Kidney (tissue), 14 donors: ENCODE data around the gene ADORA3. TPM values are rescaled to one million over a fixed set of nuclear protein-coding genes. Genes with fewer than 3 reads are reported as not detected.
A peak's percentile ranks its signal among the peaks of the same experiment; 100 is the strongest.

ENCODE experiments used
- DNase-seq, 5 donors: peaks; one replicate each; pipeline ENCODE4 v3.0.0-alpha.2; 2013 to 2020
- FAIRE-seq: peaks from 2 replicates; lab custom pipeline; 2012; peaks lifted over from hg19 to GRCh38; lab: Jason Lieb, UNC
- H3K27ac ChIP-seq, 2 donors: one replicate each; pipeline ENCODE4 v1.7.0; 2013; ENCODE audit warnings: low read depth in 2 of 2, low read length in 2 of 2, inconsistent platforms in 1 of 2
- H3K27me3 ChIP-seq: one replicate; pipeline ENCODE4 v1.7.1; 2013; ENCODE audit warnings: low read length, inconsistent platforms; ENCODE audit not compliant: control insufficient read depth, insufficient read depth
- H3K36me3 ChIP-seq, 3 donors: one replicate each; pipeline versions ENCODE4 v1.7.0 to v1.7.1; 2013; ENCODE audit warnings: low read length in 3 of 3, control low read depth in 1 of 3, inconsistent platforms in 1 of 3; ENCODE audit not compliant: insufficient read depth in 3 of 3, control insufficient read depth in 2 of 3
- H3K4me1 ChIP-seq, 3 donors: one replicate each; pipeline versions ENCODE4 v1.7.0 to v1.7.1; 2013; ENCODE audit warnings: low read length in 3 of 3, inconsistent platforms in 1 of 3, low read depth in 1 of 3; ENCODE audit not compliant: control insufficient read depth in 2 of 3, insufficient read depth in 2 of 3
- H3K4me3 ChIP-seq, 3 donors: one replicate each; pipeline versions ENCODE4 v1.7.0 to v1.8.1; 2013; ENCODE audit warnings: low read length in 3 of 3, control low read depth in 1 of 3, inconsistent platforms in 1 of 3
- H3K9ac ChIP-seq, 3 donors: one replicate each; pipeline versions ENCODE4 v1.7.0 to v1.7.1; 2013; ENCODE audit warnings: low read length in 3 of 3, control low read depth in 1 of 3, inconsistent platforms in 1 of 3
- H3K9me3 ChIP-seq, 3 donors: one replicate each; pipeline versions ENCODE4 v1.7.0 to v1.7.1; 2013; ENCODE audit warnings: low read length in 3 of 3, control low read depth in 1 of 3, inconsistent platforms in 1 of 3; ENCODE audit not compliant: control insufficient read depth in 2 of 3, insufficient read depth in 1 of 3
- intact Hi-C: fragments of 100-400 bp; cut with DNase I; formaldehyde crosslinking; loops from one replicate; pipeline ENCODE4 v1.11.1; 2022
- polyA plus RNA-seq: library from polyadenylated mRNA; stranded (reverse); fragments of 350-450 nt; fragmentation: Illumina TruSeq; extraction: RNeasy Lipid Tissue Mini Kit (QIAGEN cat#74804); gene quantifications from one replicate; pipeline ENCODE4 v1.2.3, GENCODE V29; 2014; ENCODE audit warnings: low read depth, low replicate concordance; ENCODE audit not compliant: insufficient read depth
- total RNA-seq: library from RNA; stranded (reverse); fragmentation: NEBNext Ultra II Directional; extraction: Animal tissue kit (Norgen Biotek cat#: 25700); gene quantifications from one replicate; pipeline ENCODE4 v1.2.1, GENCODE V29; 2021
- TF ChIP-seq, protein P1 (sequence below): IDR thresholded peaks from 3 replicates; pipeline ENCODE4 v1.5.1; 2012; ENCODE audit warnings: mild to moderate bottlenecking, moderate library complexity, borderline replicate concordance; ENCODE audit not compliant: insufficient read depth; ENCODE audit errors: extremely low read depth
- donor health status: control.
- donor health status: control.
- donor health status: control.
- donor health status: control.
- donor health status: control.
- donor health status: DM: yes; HTN: yes; CAD: no.
- donor health status: Normal renal cell carcinoma (clear cell type).

Gene ADORA3
- total and polyA plus RNA-seq, 2 donors from 2014 or later, result 3.1 to 10.8 TPM

GRCh38 chr1:111474521-111474920 is 28.9 kb downstream of the ADORA3 start:
- FAIRE-seq (no peak), DNase-seq (no peak)
- H3K27ac ChIP-seq, result no peak overlapping the region
- peaks cover 0 to 7% (median 6%) of the 10 kb centered on the region in 3 donors for H3K36me3 ChIP-seq
- no peak overlapping the region for H3K9ac ChIP-seq
- intact Hi-C loops, result no loop called here
- H3K9me3 ChIP-seq, result no peaks in the 10 kb centered on the region
- H3K4me3 ChIP-seq, result no peak overlapping the region
- H3K27me3 ChIP-seq, result no peaks in the 10 kb centered on the region
- TF ChIP-seq, protein P1, sequence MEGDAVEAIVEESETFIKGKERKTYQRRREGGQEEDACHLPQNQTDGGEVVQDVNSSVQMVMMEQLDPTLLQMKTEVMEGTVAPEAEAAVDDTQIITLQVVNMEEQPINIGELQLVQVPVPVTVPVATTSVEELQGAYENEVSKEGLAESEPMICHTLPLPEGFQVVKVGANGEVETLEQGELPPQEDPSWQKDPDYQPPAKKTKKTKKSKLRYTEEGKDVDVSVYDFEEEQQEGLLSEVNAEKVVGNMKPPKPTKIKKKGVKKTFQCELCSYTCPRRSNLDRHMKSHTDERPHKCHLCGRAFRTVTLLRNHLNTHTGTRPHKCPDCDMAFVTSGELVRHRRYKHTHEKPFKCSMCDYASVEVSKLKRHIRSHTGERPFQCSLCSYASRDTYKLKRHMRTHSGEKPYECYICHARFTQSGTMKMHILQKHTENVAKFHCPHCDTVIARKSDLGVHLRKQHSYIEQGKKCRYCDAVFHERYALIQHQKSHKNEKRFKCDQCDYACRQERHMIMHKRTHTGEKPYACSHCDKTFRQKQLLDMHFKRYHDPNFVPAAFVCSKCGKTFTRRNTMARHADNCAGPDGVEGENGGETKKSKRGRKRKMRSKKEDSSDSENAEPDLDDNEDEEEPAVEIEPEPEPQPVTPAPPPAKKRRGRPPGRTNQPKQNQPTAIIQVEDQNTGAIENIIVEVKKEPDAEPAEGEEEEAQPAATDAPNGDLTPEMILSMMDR, result no peak
- no peaks in the 10 kb centered on the region for H3K4me1 ChIP-seq

DNA sequence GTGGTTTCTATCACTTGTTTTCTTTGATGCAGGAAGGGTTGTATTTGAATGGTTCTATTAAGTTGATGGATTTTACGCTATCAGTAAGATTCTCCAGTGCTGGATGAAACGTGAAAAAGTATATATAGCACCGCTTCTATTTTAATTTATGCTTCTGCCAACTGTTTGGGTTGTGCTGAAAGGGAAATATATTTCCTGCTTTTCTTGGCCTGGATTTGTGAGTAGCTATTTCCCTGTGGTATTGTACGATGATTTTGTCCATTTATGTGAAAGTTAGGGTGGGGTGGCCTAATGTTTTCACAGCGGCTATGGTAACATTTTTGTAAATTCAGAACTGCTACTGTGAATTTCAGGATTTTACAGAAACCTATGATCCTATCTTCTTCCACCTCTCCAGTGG is 29.3 kb downstream of the ADORA3 start:
- FAIRE-seq (no peak), DNase-seq (no peak)
- Histone ChIP-seq H3K27ac (peak overlapping the region in 1 of 2 donors; percentile 32), H3K9me3 (no peaks in the 10 kb centered on the region), H3K4me3 (peak overlapping the region in 1 of 3 donors; percentile 10), H3K36me3 (peaks cover 0 to 9% (median 8%) of the 10 kb centered on the region in 3 donors), H3K9ac (no peak overlapping the region), H3K27me3 (no peaks in the 10 kb centered on the region), H3K4me1 (no peaks in the 10 kb centered on the region)
- intact Hi-C loops, result no loop called here
- TF ChIP-seq, protein P1, result no peak

- H3K9ac ChIP-seq, result no peak overlapping the region
- H3K27ac ChIP-seq, result no peak overlapping the region
- H3K4me3 ChIP-seq, result no peak overlapping the region
- no peaks in the 10 kb centered on the region for H3K4me1 ChIP-seq
- intact Hi-C loops, result no loop called here
- TF ChIP-seq, protein P1, result no peak
- DNase-seq (no peak), FAIRE-seq (no peak)
- no peaks in the 10 kb centered on the region for H3K27me3 ChIP-seq
- H3K36me3 ChIP-seq, result peaks cover 0 to 9% (median 8%) of the 10 kb centered on the region in 3 donors
- no peaks in the 10 kb centered on the region for H3K9me3 ChIP-seq
Observed at GRCh38 chr1:111471538-111471937, 31.9 kb downstream of the ADORA3 start.

GRCh38 chr1:111471012-111471411 is 32.4 kb downstream of the ADORA3 start:
- Histone ChIP-seq H3K4me1 (no peaks in the 10 kb centered on the region), H3K27me3 (no peaks in the 10 kb centered on the region), H3K4me3 (no peak overlapping the region), H3K9me3 (no peaks in the 10 kb centered on the region), H3K36me3 (peaks cover 0 to 9% (median 8%) of the 10 kb centered on the region in 3 donors), H3K27ac (no peak overlapping the region), H3K9ac (no peak overlapping the region)
- DNase-seq (no peak), FAIRE-seq (no peak)
- intact Hi-C loops, result no loop called here
- TF ChIP-seq, protein P1, result no peak
